Liver (tissue), 9 donors: ENCODE measurements around the gene CNGA4. TPM values are rescaled to one million over a fixed set of nuclear protein-coding genes. Genes with fewer than 3 reads are reported as not detected.

ENCODE experiments used
- DNase-seq: peaks from one replicate; pipeline ENCODE4 v3.0.0-alpha.2; 2017; ENCODE audit warnings: low spot score
- H3K27ac ChIP-seq, 2 donors: one replicate each; pipeline ENCODE4 v1.7.0; 2013; ENCODE audit warnings: inconsistent platforms in 2 of 2, low read length in 2 of 2, control low read depth in 1 of 2, low read depth in 1 of 2, mild to moderate bottlenecking in 1 of 2
- H3K27me3 ChIP-seq, 4 donors: one replicate each; pipeline versions ENCODE4 v1.6.1 to v1.7.0; 2013; ENCODE audit warnings: low read length in 3 of 4, inconsistent platforms in 1 of 4, mild to moderate bottlenecking in 1 of 4, moderate library complexity in 1 of 4; ENCODE audit not compliant: control insufficient read depth in 4 of 4, insufficient read depth in 4 of 4
- H3K36me3 ChIP-seq, 4 donors: one replicate each; pipeline versions ENCODE4 v1.6.1 to v1.7.0; 2013; ENCODE audit warnings: low read length in 3 of 4, mild to moderate bottlenecking in 3 of 4, low read depth in 1 of 4, moderate library complexity in 1 of 4; ENCODE audit not compliant: control insufficient read depth in 4 of 4, insufficient read depth in 3 of 4
- H3K4me1 ChIP-seq, 4 donors: one replicate each; pipeline versions ENCODE4 v1.6.1 to v1.7.0; 2013; ENCODE audit warnings: low read length in 3 of 4, mild to moderate bottlenecking in 3 of 4, moderate library complexity in 1 of 4; ENCODE audit not compliant: control insufficient read depth in 4 of 4, insufficient read depth in 4 of 4
- H3K4me3 ChIP-seq, 3 donors: one replicate each; pipeline versions ENCODE4 v1.6.1 to v1.7.0; 2013; ENCODE audit warnings: low read length in 3 of 3, control low read depth in 1 of 3, low read depth in 1 of 3, mild to moderate bottlenecking in 1 of 3
- H3K9ac ChIP-seq, 2 donors: one replicate each; pipeline ENCODE4 v1.7.0; 2013; ENCODE audit warnings: low read length in 2 of 2, mild to moderate bottlenecking in 2 of 2, moderate library complexity in 2 of 2, control low read depth in 1 of 2, low read depth in 1 of 2
- H3K9me3 ChIP-seq, 4 donors: one replicate each; pipeline versions ENCODE4 v1.6.1 to v1.7.0; 2013; ENCODE audit warnings: low read length in 3 of 4; ENCODE audit not compliant: control insufficient read depth in 4 of 4
- EGR1 ChIP-seq, 2 donors: IDR thresholded peaks; 2 replicates each; pipeline ENCODE4 v1.6.1; 2016 to 2018; ENCODE audit warnings: antibody characterized with exemption in 2 of 2, low read depth in 2 of 2
- FOXA1 ChIP-seq: IDR thresholded peaks from 2 replicates; pipeline ENCODE4 v1.6.1; 2016; ENCODE audit warnings: antibody characterized with exemption
- FOXA2 ChIP-seq: IDR thresholded peaks from 2 replicates; pipeline ENCODE4 v1.6.1; 2016; ENCODE audit warnings: antibody characterized with exemption
- GABPA ChIP-seq, 2 donors: IDR thresholded peaks in 1 of 2; conservative IDR thresholded peaks in 1 of 2; 2 replicates each; pipeline ENCODE4 v1.6.1; 2016; ENCODE audit warnings: antibody characterized with exemption in 2 of 2, mild to moderate bottlenecking in 1 of 2, moderate library complexity in 1 of 2
- HNF4A ChIP-seq, 2 donors: conservative IDR thresholded peaks; 2 replicates each; pipeline ENCODE4 v1.6.1; 2016; ENCODE audit warnings: antibody characterized with exemption in 2 of 2, mild to moderate bottlenecking in 2 of 2
- HNF4G ChIP-seq: IDR thresholded peaks from 2 replicates; pipeline ENCODE4 v1.6.1; 2016; ENCODE audit warnings: antibody characterized with exemption
- JUND ChIP-seq, 2 donors: IDR thresholded peaks; 2 replicates each; pipeline ENCODE4 v1.6.1; 2016; ENCODE audit warnings: antibody characterized with exemption in 2 of 2
- NR2F2 ChIP-seq: IDR thresholded peaks from 2 replicates; pipeline ENCODE4 v1.6.1; 2016; ENCODE audit warnings: antibody characterized with exemption
- RAD21 ChIP-seq, 2 donors: IDR thresholded peaks; 2 replicates each; pipeline ENCODE4 v1.6.1; 2016; ENCODE audit warnings: antibody characterized with exemption in 2 of 2, mild to moderate bottlenecking in 2 of 2
- TAF1 ChIP-seq: conservative IDR thresholded peaks from 2 replicates; pipeline ENCODE4 v1.6.1; 2016; ENCODE audit warnings: antibody characterized with exemption, mild to moderate bottlenecking
- ZBTB33 ChIP-seq: IDR thresholded peaks from 2 replicates; pipeline ENCODE4 v1.6.1; 2016; ENCODE audit warnings: antibody characterized with exemption
- WGBS: extraction: QIAGEN DNeasy Blood & Tissue Kit; methylation state at CpG from one replicate; pipeline ENCODE4 v1.1.7; 2013; 5-methylcytosine and 5-hydroxymethylcytosine counted together
- polyA plus RNA-seq, 2 donors: library from polyadenylated mRNA; stranded (reverse) in 1 of 2; unstranded in 1 of 2; fragments of 200-250 nt in 1 of 2; fragments of >200 nt in 1 of 2; fragmentation: Nextera tagmentation in 1 of 2; extraction: Ambion mirVana in 1 of 2; gene quantifications; one replicate each; pipeline versions ENCODE4 v1.2.1 to v1.2.3, GENCODE V29; 2013 to 2015
- total RNA-seq, 2 donors: library from RNA; depleted of rRNA; stranded (reverse); fragments of >200 nt; gene quantifications; one replicate each; pipeline ENCODE4 v1.2.3, GENCODE V29; 2014
- TF ChIP-seq, protein P1 (sequence below): IDR thresholded peaks from 2 replicates; pipeline ENCODE4 v1.6.1; 2016; ENCODE audit warnings: antibody characterized with exemption
- TF ChIP-seq, protein P2 (sequence below): fragments of 150-350 bp; IDR thresholded peaks from 2 replicates; pipeline ENCODE4 v1.5.1; 2017; ENCODE audit warnings: improper control_type of control experiment, low read depth, low read length; ENCODE audit not compliant: missing input control
- TF ChIP-seq, protein P3 (sequence below): IDR thresholded peaks from 2 replicates; pipeline ENCODE4 v1.6.1; 2016; ENCODE audit warnings: antibody characterized with exemption
- donor health status: healthy.
- donor health status: healthy.
- donor health status: healthy.
- donor health status: healthy.
- donor health status: healthy.

CNGA4 gene
- total and polyA plus RNA-seq, 4 donors = 0.09 TPM; not detected in 3

- 83% methylated on average over 4 of the region's 4 CpGs for WGBS
- TF ChIP-seq FOXA1 (no peak), FOXA2 (no peak), ZBTB33 (no peak), HNF4A (conservative IDR thresholded peaks at IDR 0.05) (no peak), GABPA (IDR thresholded peaks at IDR 0.05 in 1 of 2, conservative IDR thresholded peaks at IDR 0.05 in 1 of 2) (no peak), JUND (IDR thresholded peaks at IDR 0.05) (no peak)
- TF ChIP-seq, protein P1, sequence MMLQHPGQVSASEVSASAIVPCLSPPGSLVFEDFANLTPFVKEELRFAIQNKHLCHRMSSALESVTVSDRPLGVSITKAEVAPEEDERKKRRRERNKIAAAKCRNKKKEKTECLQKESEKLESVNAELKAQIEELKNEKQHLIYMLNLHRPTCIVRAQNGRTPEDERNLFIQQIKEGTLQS = no peak
Measured at GRCh38 chr11:6237266-6237665, 1.6 kb upstream of the CNGA4 start.

GRCh38 chr11:6237761-6238302 is 1.1 kb upstream of the CNGA4 start:
- no peak overlapping the region for H3K9ac ChIP-seq
- 85% methylated on average over 5 of the region's 5 CpGs for WGBS
- DNase-seq = no peak
- H3K4me1 ChIP-seq = peaks cover 4 to 17% (median 14%) of the 10 kb centered on the region in 4 donors
- H3K27ac ChIP-seq = no peak overlapping the region
- H3K36me3 ChIP-seq = no peaks in the 10 kb centered on the region
- no peaks in the 10 kb centered on the region for H3K9me3 ChIP-seq
- no peak overlapping the region for H3K4me3 ChIP-seq
- no peaks in the 10 kb centered on the region for H3K27me3 ChIP-seq
- TF ChIP-seq, protein P1 = no peak
- TF ChIP-seq, protein P2, sequence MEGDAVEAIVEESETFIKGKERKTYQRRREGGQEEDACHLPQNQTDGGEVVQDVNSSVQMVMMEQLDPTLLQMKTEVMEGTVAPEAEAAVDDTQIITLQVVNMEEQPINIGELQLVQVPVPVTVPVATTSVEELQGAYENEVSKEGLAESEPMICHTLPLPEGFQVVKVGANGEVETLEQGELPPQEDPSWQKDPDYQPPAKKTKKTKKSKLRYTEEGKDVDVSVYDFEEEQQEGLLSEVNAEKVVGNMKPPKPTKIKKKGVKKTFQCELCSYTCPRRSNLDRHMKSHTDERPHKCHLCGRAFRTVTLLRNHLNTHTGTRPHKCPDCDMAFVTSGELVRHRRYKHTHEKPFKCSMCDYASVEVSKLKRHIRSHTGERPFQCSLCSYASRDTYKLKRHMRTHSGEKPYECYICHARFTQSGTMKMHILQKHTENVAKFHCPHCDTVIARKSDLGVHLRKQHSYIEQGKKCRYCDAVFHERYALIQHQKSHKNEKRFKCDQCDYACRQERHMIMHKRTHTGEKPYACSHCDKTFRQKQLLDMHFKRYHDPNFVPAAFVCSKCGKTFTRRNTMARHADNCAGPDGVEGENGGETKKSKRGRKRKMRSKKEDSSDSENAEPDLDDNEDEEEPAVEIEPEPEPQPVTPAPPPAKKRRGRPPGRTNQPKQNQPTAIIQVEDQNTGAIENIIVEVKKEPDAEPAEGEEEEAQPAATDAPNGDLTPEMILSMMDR = no peak
- TF ChIP-seq FOXA2 = no peak
- TF ChIP-seq HNF4G = no peak
- TF ChIP-seq GABPA (IDR thresholded peaks at IDR 0.05 in 1 of 2, conservative IDR thresholded peaks at IDR 0.05 in 1 of 2) = no peak
- no peak for TF ChIP-seq NR2F2
- no peak for TF ChIP-seq EGR1 (IDR thresholded peaks at IDR 0.05; ENCODE audit: low read depth in 2 of 2)
- TF ChIP-seq HNF4A (conservative IDR thresholded peaks at IDR 0.05) = no peak
- TF ChIP-seq JUND (IDR thresholded peaks at IDR 0.05) = no peak
- TF ChIP-seq TAF1 = no peak
- TF ChIP-seq, protein P3, sequence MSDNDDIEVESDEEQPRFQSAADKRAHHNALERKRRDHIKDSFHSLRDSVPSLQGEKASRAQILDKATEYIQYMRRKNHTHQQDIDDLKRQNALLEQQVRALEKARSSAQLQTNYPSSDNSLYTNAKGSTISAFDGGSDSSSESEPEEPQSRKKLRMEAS = no peak
- no peak for TF ChIP-seq RAD21 (IDR thresholded peaks at IDR 0.05)
- TF ChIP-seq ZBTB33 = no peak
- TF ChIP-seq FOXA1 = no peak

More at GRCh38 chr11:6237266-6237665, 1.6 kb upstream of the CNGA4 start:
- H3K27ac ChIP-seq = no peak overlapping the region
- no peak for DNase-seq
- no peaks in the 10 kb centered on the region for H3K9me3 ChIP-seq
- no peak overlapping the region for H3K4me3 ChIP-seq
- H3K4me1 ChIP-seq = peaks cover 4 to 19% (median 15%) of the 10 kb centered on the region in 4 donors
- no peaks in the 10 kb centered on the region for H3K36me3 ChIP-seq
- H3K27me3 ChIP-seq = no peaks in the 10 kb centered on the region
- H3K9ac ChIP-seq = no peak overlapping the region
